ENCODE measurements around the gene ZMYND15. TPM values are rescaled to one million over a fixed set of nuclear protein-coding genes. Genes with fewer than 3 reads are reported as not detected.

The ZMYND15 gene
- total and polyA plus RNA-seq, 2 of the 4 experiments (the other 2 are of a cell fraction), result 0.07 TPM; not detected in 1

GRCh38 chr17:4742133-4742532 is 2.5 kb downstream of the ZMYND15 start:
- peak overlapping the region; percentile 72 for H2AK9ac ChIP-seq (replicated peaks; ENCODE audit: low read depth, low read length, poor library complexity)
- 81% methylated on average over 2 of the region's 9 CpGs; no CpG with 5 or more reads in 1 of the 2 experiments for WGBS, 2 experiments (ENCODE audit: extremely low coverage in 2 of 2, insufficient read length in 1 of 2)
- no peak overlapping the region for H3K14ac ChIP-seq (replicated peaks; ENCODE audit: low read depth, low read length)
- ChIA-PET CTCF (no interaction called here), POLR2A (ENCODE audit: unreplicated experiment) (no interaction called here)
- H2BK15ac ChIP-seq (ENCODE audit: low read depth, low read length), result no peak overlapping the region
- peaks cover 8% of the 10 kb centered on the region; the same call in 1 of the 2 replicates for H3K4me1 ChIP-seq (ENCODE audit: control insufficient read depth, insufficient read depth, low read length)
- intact Hi-C loops (cut with micrococcal nuclease), result no loop called here
- in situ Hi-C loops (cut with MboI; ENCODE audit: low sequenced_read_pairs), result no loop called here
- H3K4me3 ChIP-seq (ENCODE audit: insufficient read depth, low read depth, low read length), result no peak overlapping the region
- no peaks in the 10 kb centered on the region for H4K20me1 ChIP-seq (ENCODE audit: insufficient read depth, low read length)
- H2BK120ac ChIP-seq (ENCODE audit: low read depth, low read length), result no peak overlapping the region
- no peak overlapping the region for H2BK5ac ChIP-seq (ENCODE audit: low read depth, low read length, poor library complexity, severe bottlenecking)
- no peaks in the 10 kb centered on the region for H3K36me3 ChIP-seq (ENCODE audit: control insufficient read depth, insufficient read depth, low read length)
- no peak overlapping the region for H2BK20ac ChIP-seq (ENCODE audit: low read depth, low read length)
- no peak overlapping the region for H3K4ac ChIP-seq (ENCODE audit: low read depth, low read length)
- H3K79me1 ChIP-seq (ENCODE audit: low read depth in 1 of 2, low read length in 2 of 2), result no peaks in the 10 kb centered on the region
- DNase-seq, result no peak
- no peak overlapping the region for H2AK5ac ChIP-seq (ENCODE audit: low read depth, low read length)
- no peaks in the 10 kb centered on the region for H3K9me1 ChIP-seq (ENCODE audit: insufficient read depth, low read length)
- no peak overlapping the region for H3K23ac ChIP-seq (ENCODE audit: low read depth, low read length)
- dilution Hi-C loops (cut with HindIII; ENCODE audit: low sequenced_read_pairs, unreplicated experiment), result no loop called here
- no peak overlapping the region for H4K5ac ChIP-seq (ENCODE audit: low read depth, low read length)
- no peak overlapping the region for H3K18ac ChIP-seq (ENCODE audit: low read depth, low read length)
- BruUV-seq (replicated peaks), result no TSS peak
- H3K56ac ChIP-seq (ENCODE audit: extremely low read depth, insufficient read depth, low read length), result no peak overlapping the region
- no peak overlapping the region for H4K91ac ChIP-seq (ENCODE audit: insufficient read depth, low read depth, low read length)
- no peak for ATAC-seq (ENCODE audit: low read depth)
- H2AFZ ChIP-seq (replicated peaks; ENCODE audit: low read length, poor library complexity), result no peak overlapping the region
- H3K9ac ChIP-seq (ENCODE audit: low read depth, low read length), result no peak overlapping the region
- H4K8ac ChIP-seq (ENCODE audit: low read depth in 2 of 2, low read length in 2 of 2), result no peak overlapping the region
- H3K9me3 ChIP-seq (ENCODE audit: control insufficient read depth, insufficient read depth, low read length), result no peaks in the 10 kb centered on the region
- H3K27me3 ChIP-seq (ENCODE audit: control insufficient read depth, insufficient read depth, low read length), result peaks cover 79% of the 10 kb centered on the region
- H3K4me2 ChIP-seq (ENCODE audit: low read depth, low read length), result no peak overlapping the region
- no peak overlapping the region for H3K27ac ChIP-seq (ENCODE audit: insufficient read depth, low read length)
- no peak for TF ChIP-seq RAD21 (IDR thresholded peaks at IDR 0.05; ENCODE audit: low read length)
- TF ChIP-seq FOS (IDR thresholded peaks at IDR 0.05; ENCODE audit: low read depth, low read length), result no peak
- TF ChIP-seq CEBPB (IDR thresholded peaks at IDR 0.05; ENCODE audit: low read depth, low read length), result no peak
- TF ChIP-seq BHLHE40 (IDR thresholded peaks at IDR 0.05; ENCODE audit: low read depth, low read length), result no peak
- TF ChIP-seq MAFK (IDR thresholded peaks at IDR 0.05; ENCODE audit: low read depth, low read length), result no peak
- TF ChIP-seq MXI1 (IDR thresholded peaks at IDR 0.05; ENCODE audit: borderline replicate concordance, low read depth, low read length), result no peak
- TF ChIP-seq MAZ (IDR thresholded peaks at IDR 0.05; ENCODE audit: borderline replicate concordance, low read depth, low read length), result no peak
- TF ChIP-seq, protein P1, sequence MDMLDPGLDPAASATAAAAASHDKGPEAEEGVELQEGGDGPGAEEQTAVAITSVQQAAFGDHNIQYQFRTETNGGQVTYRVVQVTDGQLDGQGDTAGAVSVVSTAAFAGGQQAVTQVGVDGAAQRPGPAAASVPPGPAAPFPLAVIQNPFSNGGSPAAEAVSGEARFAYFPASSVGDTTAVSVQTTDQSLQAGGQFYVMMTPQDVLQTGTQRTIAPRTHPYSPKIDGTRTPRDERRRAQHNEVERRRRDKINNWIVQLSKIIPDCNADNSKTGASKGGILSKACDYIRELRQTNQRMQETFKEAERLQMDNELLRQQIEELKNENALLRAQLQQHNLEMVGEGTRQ (IDR thresholded peaks at IDR 0.05; ENCODE audit: low read depth, low read length), result no peak
- TF ChIP-seq SMC3 (IDR thresholded peaks at IDR 0.05; ENCODE audit: low read depth, low read length), result no peak
- TF ChIP-seq ELK1 (IDR thresholded peaks at IDR 0.05; ENCODE audit: borderline replicate concordance, low read depth, low read length), result no peak
- TF ChIP-seq RFX5 (IDR thresholded peaks at IDR 0.05; ENCODE audit: low read depth, low read length), result no peak
- TF ChIP-seq POLR2A (IDR thresholded peaks at IDR 0.05; ENCODE audit: low read depth, low read length), result no peak
- no peak for TF ChIP-seq RCOR1 (IDR thresholded peaks at IDR 0.05; ENCODE audit: insufficient replicate concordance, low read length)
- no peak for TF ChIP-seq CTCF (conservative IDR thresholded peaks at IDR 0.05; ENCODE audit: low read depth, low read length)
